ENCODE data around the gene PPP1R1A. TPM values are rescaled to one million over a fixed set of nuclear protein-coding genes. Genes with fewer than 3 reads are reported as not detected.

The PPP1R1A gene
- total RNA-seq, 1 experiment from 2014 or later, result 6.6 TPM

DNA sequence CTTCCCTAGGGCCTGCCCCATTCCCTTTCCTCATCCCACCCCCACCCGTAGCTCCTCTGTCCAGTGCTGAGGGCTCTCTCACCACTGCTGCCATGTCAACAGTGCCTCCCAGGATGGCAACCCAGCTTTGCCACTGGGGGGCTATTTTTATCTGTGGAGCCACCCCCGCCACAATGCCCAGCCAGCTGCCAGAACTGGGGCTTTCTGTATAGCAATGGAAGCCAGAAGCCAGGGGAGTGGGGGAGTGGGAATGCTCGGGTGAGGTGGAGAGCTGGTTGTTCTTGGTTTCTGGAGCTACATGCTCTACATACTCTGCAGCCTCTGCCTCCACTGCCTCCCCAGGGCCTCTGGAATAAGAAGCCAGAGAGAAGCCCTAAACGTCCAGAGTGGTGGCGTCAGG lies 30.1 kb downstream of the PPP1R1A start:
- in situ Hi-C loops (cut with HindIII; ENCODE audit: low pct_unique_long_range_greater_than_20kb, low sequenced_read_pairs), result no loop called here
- no peak for DNase-seq (ENCODE audit: low read depth)

DNA sequence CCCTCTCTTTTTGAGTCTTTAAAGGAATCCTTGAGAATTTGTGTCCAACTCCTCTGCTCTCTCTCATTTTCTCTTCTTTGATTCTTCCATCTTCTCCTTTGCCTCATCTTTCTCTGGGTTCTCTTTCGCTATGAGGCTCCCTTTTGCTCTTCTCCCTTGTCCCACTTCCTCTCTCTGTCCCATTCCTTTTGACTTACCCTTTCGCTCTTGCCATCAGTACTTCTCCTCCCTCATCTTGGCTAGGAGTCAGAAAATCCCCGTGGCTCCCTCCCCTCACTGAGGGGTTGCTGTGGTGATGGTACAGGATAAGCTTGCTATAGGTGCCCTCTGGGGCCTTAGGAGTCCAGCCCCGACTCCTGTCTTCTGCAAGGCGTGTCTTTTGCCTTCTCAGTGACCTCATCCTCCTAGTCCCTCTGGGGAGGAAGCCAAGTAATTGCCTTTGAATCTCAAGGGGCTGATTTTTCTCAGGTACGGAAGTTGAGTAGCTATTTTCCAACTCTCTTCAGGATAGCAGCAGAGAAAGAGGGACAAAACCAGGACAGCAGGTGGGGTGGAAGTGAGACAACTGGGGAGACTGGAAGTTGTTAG lies 32.7 kb downstream of the PPP1R1A start:
- in situ Hi-C loops (cut with HindIII; ENCODE audit: low pct_unique_long_range_greater_than_20kb, low sequenced_read_pairs), result no loop called here
- no peak for DNase-seq (ENCODE audit: low read depth)

- in situ Hi-C loops (cut with HindIII; ENCODE audit: low pct_unique_long_range_greater_than_20kb, low sequenced_read_pairs), result no loop called here
- DNase-seq (ENCODE audit: low read depth), result no peak
Observed at GRCh38 chr12:54549774-54550451, 38.5 kb downstream of the PPP1R1A start.

DNA sequence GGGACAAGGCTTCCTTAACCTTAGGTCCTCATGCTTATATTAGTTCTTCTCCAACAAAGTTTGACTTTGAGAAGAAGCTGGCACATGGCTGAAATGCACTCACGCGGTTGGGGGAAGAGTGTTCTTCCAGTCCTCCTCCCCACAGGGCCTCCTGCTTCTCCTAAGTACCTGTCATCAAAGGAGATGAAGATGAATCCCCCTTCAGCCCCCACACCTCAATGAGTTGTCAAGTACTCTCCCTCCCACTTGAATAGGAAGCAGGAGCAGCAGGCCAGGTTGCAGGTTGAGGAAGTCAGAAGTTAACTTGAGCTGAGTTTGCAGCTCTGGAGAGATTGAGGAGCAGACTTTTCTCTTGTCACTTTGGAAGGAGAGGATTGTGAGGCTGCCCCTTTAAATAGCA lies 41.9 kb downstream of the PPP1R1A start:
- no peak for DNase-seq (ENCODE audit: low read depth)
- in situ Hi-C loops (cut with HindIII; ENCODE audit: low pct_unique_long_range_greater_than_20kb, low sequenced_read_pairs), result no loop called here

- in situ Hi-C loops (cut with HindIII; ENCODE audit: low pct_unique_long_range_greater_than_20kb, low sequenced_read_pairs), result no loop called here
- no peak for DNase-seq (ENCODE audit: low read depth)
Observed at GRCh38 chr12:54544743-54545142, 43.7 kb downstream of the PPP1R1A start.

DNA sequence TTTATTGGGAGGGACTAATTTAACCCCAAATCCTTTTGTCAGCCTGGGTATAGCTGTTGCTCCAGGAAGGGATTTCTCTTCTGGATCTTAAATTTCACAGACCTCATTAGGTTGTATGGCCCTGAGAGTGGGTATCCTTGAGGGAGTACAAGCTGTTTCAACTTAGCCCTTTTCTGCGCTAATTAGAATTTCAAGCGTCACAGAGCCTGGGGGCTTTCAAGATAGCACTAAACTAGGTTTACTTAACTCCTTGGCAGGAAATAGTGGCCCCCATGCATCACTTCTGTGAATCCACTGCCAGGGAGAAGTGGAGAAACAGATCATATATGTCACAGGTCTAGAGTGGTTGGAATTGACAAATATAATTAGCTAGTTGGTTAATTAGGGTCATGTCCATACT lies 44.9 kb downstream of the PPP1R1A start:
- no peak for DNase-seq (ENCODE audit: low read depth)
- in situ Hi-C loops (cut with HindIII; ENCODE audit: low pct_unique_long_range_greater_than_20kb, low sequenced_read_pairs), result no loop called here

- DNase-seq (ENCODE audit: low read depth), result no peak
- in situ Hi-C loops (cut with HindIII; ENCODE audit: low pct_unique_long_range_greater_than_20kb, low sequenced_read_pairs), result no loop called here
Observed at GRCh38 chr12:54541751-54542290, 46.6 kb downstream of the PPP1R1A start.

DNA sequence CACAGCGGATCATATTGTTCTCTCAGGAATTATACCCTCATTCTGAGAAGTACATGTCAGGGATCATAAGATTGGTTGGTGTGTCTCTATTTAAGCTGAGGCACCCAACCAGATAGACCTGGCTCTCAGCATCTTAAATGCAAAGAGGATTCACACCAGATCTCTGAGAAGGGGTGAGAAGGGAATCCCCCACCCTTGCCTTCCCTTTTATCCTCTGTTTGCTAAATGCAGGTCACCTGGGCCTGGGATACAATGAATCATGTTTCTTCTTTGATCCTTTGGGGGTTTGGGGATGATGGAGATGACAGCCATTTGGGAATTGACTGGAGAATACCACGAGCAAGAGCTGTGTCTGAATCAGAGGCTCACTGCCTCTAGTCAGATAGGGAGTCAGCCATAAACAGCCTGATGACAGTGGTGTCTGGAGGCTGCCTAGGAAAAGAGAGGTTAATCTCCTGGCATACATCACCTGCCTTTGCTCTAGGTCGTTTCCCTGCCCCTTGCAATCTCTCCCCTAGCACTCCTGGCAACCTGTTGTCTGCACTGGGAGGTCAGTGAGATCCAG lies 50.2 kb downstream of the PPP1R1A start:
- no peak for DNase-seq (ENCODE audit: low read depth)
- in situ Hi-C loops (cut with HindIII; ENCODE audit: low pct_unique_long_range_greater_than_20kb, low sequenced_read_pairs), result no loop called here

- in situ Hi-C loops (cut with HindIII; ENCODE audit: low pct_unique_long_range_greater_than_20kb, low sequenced_read_pairs), result no loop called here
- DNase-seq (ENCODE audit: low read depth), result no peak
Observed at GRCh38 chr12:54535474-54535873, 53.0 kb downstream of the PPP1R1A start.

DNA sequence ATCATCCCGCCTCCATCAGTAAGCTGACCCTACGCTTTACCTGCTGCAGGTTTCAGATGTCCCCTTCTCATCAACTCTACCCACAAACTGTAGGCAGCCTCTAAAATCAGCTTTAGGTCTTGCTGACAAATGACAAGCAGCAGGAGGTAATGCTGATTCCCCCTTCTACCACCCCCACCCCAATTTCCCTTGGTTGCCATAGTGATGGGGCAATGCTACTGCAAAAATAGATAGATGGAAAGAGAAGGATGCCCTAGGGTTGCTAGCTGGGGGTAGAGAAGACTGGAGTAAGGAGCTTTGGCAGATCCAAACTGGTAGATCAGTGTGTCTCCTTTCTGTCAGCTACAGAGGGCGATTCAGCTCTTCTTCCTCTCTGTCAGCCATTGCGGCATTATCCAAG lies 58.9 kb downstream of the PPP1R1A start:
- in situ Hi-C loops (cut with HindIII; ENCODE audit: low pct_unique_long_range_greater_than_20kb, low sequenced_read_pairs), result no loop called here

More for the DNA sequence above, 58.9 kb downstream of the PPP1R1A start:
- DNase-seq (ENCODE audit: low read depth), result no peak

Other genes with a start within 250 kb of the PPP1R1A start
- gene GPR84, start 224.2 kb downstream of the PPP1R1A start, total RNA-seq (2014; rRNA removed; shearing (Covaris generic); ENCODE audit: low replicate concordance), result not detected in 2 replicates
- 1.7 and 1.8 TPM in 2 replicates for gene ZNF385A, start 203.9 kb downstream of the PPP1R1A start, total RNA-seq (2014; rRNA removed; shearing (Covaris generic); ENCODE audit: low replicate concordance)
- 35.8 and 44.7 TPM in 2 replicates for gene ITGA5, start 169.4 kb downstream of the PPP1R1A start, total RNA-seq (2014; rRNA removed; shearing (Covaris generic); ENCODE audit: low replicate concordance)
- not detected in 2 replicates for gene GTSF1, start 115.1 kb downstream of the PPP1R1A start, total RNA-seq (2014; rRNA removed; shearing (Covaris generic); ENCODE audit: low replicate concordance)
- not detected in 2 replicates for gene NCKAP1L, start 90.9 kb downstream of the PPP1R1A start, total RNA-seq (2014; rRNA removed; shearing (Covaris generic); ENCODE audit: low replicate concordance)
- 0.64 TPM in 1 of 2 replicates, not detected in the other for gene PDE1B, start 39.1 kb downstream of the PPP1R1A start, total RNA-seq (2014; rRNA removed; shearing (Covaris generic); ENCODE audit: low replicate concordance)
- gene LACRT, start 46.2 kb upstream of the PPP1R1A start, total RNA-seq (2014; rRNA removed; shearing (Covaris generic); ENCODE audit: low replicate concordance), result not detected in 2 replicates
- not detected in 2 replicates for gene DCD, start 59.7 kb upstream of the PPP1R1A start, total RNA-seq (2014; rRNA removed; shearing (Covaris generic); ENCODE audit: low replicate concordance)